ENCODE measurements around the gene STAT3.
"Not testable (repeated sequence)": the region's sequence is repeated elsewhere in the genome, so short reads cannot be mapped to it uniquely, and the experiment has no call there.

The STAT3 gene

GRCh38 chr17:42378959-42379594 is 9.2 kb downstream of the STAT3 start:
- no peak for DNase-seq

- DNase-seq, result no peak
Observed at GRCh38 chr17:42378359-42378958, 9.8 kb downstream of the STAT3 start.

GRCh38 chr17:42373896-42374295 is 14.3 kb downstream of the STAT3 start:
- DNase-seq, result no peak

- DNase-seq, result no peak
Observed at GRCh38 chr17:42372142-42372541, 16.1 kb downstream of the STAT3 start.

GRCh38 chr17:42368797-42369561 is 19.3 kb downstream of the STAT3 start:
- not testable (repeated sequence) for DNase-seq

- DNase-seq, result not testable (repeated sequence)
Observed at GRCh38 chr17:42368310-42368709, 19.9 kb downstream of the STAT3 start.

GRCh38 chr17:42366176-42367023 is 21.8 kb downstream of the STAT3 start:
- not testable (repeated sequence) for DNase-seq

- no peak for DNase-seq
Observed at GRCh38 chr17:42365136-42365535, 23.1 kb downstream of the STAT3 start.

- no peak for DNase-seq
Observed at GRCh38 chr17:42363767-42364585, 24.3 kb downstream of the STAT3 start.

- DNase-seq, result no peak
Observed at GRCh38 chr17:42363231-42363630, 25.0 kb downstream of the STAT3 start.

- DNase-seq, result peak; percentile 5
Observed at GRCh38 chr17:42362245-42362961, 25.8 kb downstream of the STAT3 start.

GRCh38 chr17:42361781-42362186 is 26.5 kb downstream of the STAT3 start:
- no peak for DNase-seq

GRCh38 chr17:42360388-42360787 is 27.9 kb downstream of the STAT3 start:
- not testable (repeated sequence) for DNase-seq

- DNase-seq, result no peak
Observed at GRCh38 chr17:42359133-42359532, 29.1 kb downstream of the STAT3 start.

GRCh38 chr17:42358434-42358833 is 29.8 kb downstream of the STAT3 start:
- DNase-seq, result no peak

- DNase-seq, result no peak
Observed at GRCh38 chr17:42354956-42355843, 33.0 kb downstream of the STAT3 start.

- DNase-seq, result no peak
Observed at GRCh38 chr17:42348104-42348503, 40.1 kb downstream of the STAT3 start.

GRCh38 chr17:42347606-42348005 is 40.6 kb downstream of the STAT3 start:
- no peak for DNase-seq

GRCh38 chr17:42347198-42347597 is 41.0 kb downstream of the STAT3 start:
- no peak for DNase-seq

- DNase-seq, result no peak
Observed at GRCh38 chr17:42346481-42346880, 41.8 kb downstream of the STAT3 start.

Measured in NCI-H1092 (cell line).